B cell (primary cell): ENCODE data around the gene FAM81B. TPM values are rescaled to one million over a fixed set of nuclear protein-coding genes. Genes with fewer than 3 reads are reported as not detected.

Source experiments
- ATAC-seq: fragments of 200-7000 bp; cut with Tn5 transposase; one replicate; pipeline ENCODE4 v1.10.0; 2021; ENCODE audit warnings: low read depth, mild to moderate bottlenecking, moderate number of reproducible peaks, moderate library complexity
- CTCF ChIA-PET: fragments of 350-600 bp; sonication (Branson Sonifier 250); formaldehyde crosslinking; loops from one replicate; lab custom pipeline; 2021; ENCODE audit warnings: antibody characterized with exemption, inconsistent platforms; lab: Charles Lee
- POLR2A ChIA-PET: fragments of 350-600 bp; sonication (Branson Sonifier 250); formaldehyde crosslinking; loops from one replicate; lab custom pipeline; 2021; ENCODE audit warnings: antibody characterized with exemption; lab: Charles Lee
- DNase-seq: peaks from one replicate; pipeline ENCODE4 v3.0.0; 2013
- H2AFZ ChIP-seq: 2 replicates; pipeline ENCODE4 v1.6.1; 2012; ENCODE audit warnings: mild to moderate bottlenecking, low read depth, low read length; ENCODE audit not compliant: insufficient read depth, poor library complexity, severe bottlenecking
- H3K27ac ChIP-seq, 2 donors: 1 replicate in 1 of 2; 2 replicates in 1 of 2; pipeline ENCODE4 v1.5.1; 2012 to 2013; ENCODE audit warnings: low read length in 2 of 2, mild to moderate bottlenecking in 2 of 2, moderate library complexity in 1 of 2
- H3K27me3 ChIP-seq, 4 experiments: fragments of 200-600 bp in 1 of 4; sonication (generic) in 1 of 4; replicated peaks in 1 of 4; 1 replicate in 2 of 4; 2 replicates in 2 of 4; pipeline versions ENCODE4 v1.6.1 to v1.7.0; 2013 to 2016; ENCODE audit warnings: low read length in 3 of 4, mild to moderate bottlenecking in 2 of 4, mixed read lengths in 1 of 4, moderate library complexity in 1 of 4; ENCODE audit not compliant: insufficient read depth in 4 of 4, control insufficient read depth in 3 of 4; ENCODE audit errors: control extremely low read depth in 1 of 4
- H3K36me3 ChIP-seq, 2 experiments: replicated peaks in 1 of 2; 1 replicate in 1 of 2; 2 replicates in 1 of 2; pipeline versions ENCODE4 v1.6.1 to v1.7.1; 2013; ENCODE audit warnings: low read length in 1 of 2; ENCODE audit not compliant: insufficient read depth in 2 of 2, control insufficient read depth in 1 of 2; ENCODE audit errors: control extremely low read depth in 1 of 2, extremely low read depth in 1 of 2
- H3K4me1 ChIP-seq, 2 donors: fragments of 200-600 bp in 1 of 2; sonication (generic) in 1 of 2; 1 replicate in 1 of 2; 2 replicates in 1 of 2; pipeline versions ENCODE4 v1.5.1 to v1.6.1; 2013 to 2017; ENCODE audit warnings: low read length in 2 of 2; ENCODE audit not compliant: control insufficient read depth in 2 of 2, insufficient read depth in 2 of 2
- H3K4me2 ChIP-seq: replicated peaks from 2 replicates; pipeline ENCODE3; 2012; ENCODE audit warnings: mild to moderate bottlenecking, low read depth, low read length; ENCODE audit not compliant: poor library complexity, severe bottlenecking
- H3K4me3 ChIP-seq, 5 experiments: fragments of 200-600 bp in 1 of 5; sonication (generic) in 1 of 5; 1 replicate in 3 of 5; 2 replicates in 2 of 5; pipeline versions ENCODE4 v1.5.1 to v1.7.0; 2011 to 2016; ENCODE audit warnings: low read length in 4 of 5, mild to moderate bottlenecking in 4 of 5, low read depth in 2 of 5, control low read depth in 1 of 5, moderate library complexity in 1 of 5; ENCODE audit not compliant: insufficient read depth in 1 of 5; ENCODE audit errors: control extremely low read depth in 1 of 5, extremely low read depth in 1 of 5
- H3K79me2 ChIP-seq: fragments of 200-600 bp; sonication (generic); one replicate; pipeline ENCODE4 v1.6.0; 2016; ENCODE audit warnings: low read length; ENCODE audit not compliant: control insufficient read depth, insufficient read depth
- H3K9ac ChIP-seq: fragments of 200-600 bp; sonication (generic); 2 replicates; pipeline ENCODE4 v1.6.1; 2017; ENCODE audit warnings: mild to moderate bottlenecking, low read length, moderate library complexity
- H3K9me3 ChIP-seq, 3 donors: one replicate each; pipeline versions ENCODE4 v1.6.1 to v1.7.1; 2013; ENCODE audit warnings: low read length in 2 of 3; ENCODE audit not compliant: control insufficient read depth in 2 of 3, insufficient read depth in 1 of 3; ENCODE audit errors: control extremely low read depth in 1 of 3
- H4K20me1 ChIP-seq: 2 replicates; pipeline ENCODE4 v1.6.0; 2012; ENCODE audit warnings: mild to moderate bottlenecking, low read length; ENCODE audit not compliant: insufficient read depth, control insufficient read depth, poor library complexity, severe bottlenecking
- H3K27ac Mint-ChIP-seq: one replicate; pipeline ENCODE4 v1.8.0; 2021; ENCODE audit warnings: mixed read lengths
- H3K27me3 Mint-ChIP-seq: one replicate; pipeline ENCODE4 v1.8.0; 2021; ENCODE audit warnings: mixed read lengths
- H3K4me1 Mint-ChIP-seq: one replicate; pipeline ENCODE4 v1.8.0; 2021; ENCODE audit warnings: mixed read lengths
- H3K4me3 Mint-ChIP-seq: one replicate; pipeline ENCODE4 v1.8.0; 2021; ENCODE audit warnings: mixed read lengths
- H3K9me3 Mint-ChIP-seq: one replicate; pipeline ENCODE4 v1.8.0; 2022; ENCODE audit warnings: mixed read lengths; ENCODE audit not compliant: insufficient read depth
- CTCF ChIP-seq: fragments of 200-600 bp; IDR thresholded peaks from one replicate; pipeline ENCODE4 v1.8.0; 2022; ENCODE audit warnings: antibody characterized with exemption, mild to moderate bottlenecking
- EZH2 ChIP-seq: IDR thresholded peaks from 2 replicates; pipeline ENCODE4 v1.6.1; 2012; ENCODE audit warnings: borderline replicate concordance, low read depth, mild to moderate bottlenecking, moderate library complexity, low read length; ENCODE audit not compliant: insufficient read depth, poor library complexity, severe bottlenecking
- WGBS: methylation state at CpG from one replicate; pipeline ENCODE4 v1.1.5; 2013; ENCODE audit warnings: missing lambda C conversion rate; ENCODE audit not compliant: insufficient coverage; 5-methylcytosine and 5-hydroxymethylcytosine counted together
- intact Hi-C: fragments of 100-400 bp; cut with micrococcal nuclease; formaldehyde crosslinking; loops from one replicate; pipeline ENCODE4 v1.10.0; 2022
- polyA plus RNA-seq: library from polyadenylated mRNA; depleted of rRNA; stranded (reverse); fragments of >200 nt; gene quantifications from 2 replicates; pipeline ENCODE4 v1.2.3, GENCODE V29; 2012
- total RNA-seq, 2 donors: library from RNA; stranded (reverse); fragments of 120-200 nt in 1 of 2; gene quantifications; 1 replicate in 1 of 2; 2 replicates in 1 of 2; pipeline versions ENCODE4 v1.2.3 to v1.2.4, GENCODE V29; 2013 to 2022

FAM81B gene
- total and polyA plus RNA-seq, 2 donors (not counting 1 experiment from before 2014, with no cell fraction given), result not detected

GRCh38 chr5:95382801-95383200 lies 8.4 kb upstream of the FAM81B start:
- DNase-seq (no peak), ATAC-seq (no peak)
- Mint-ChIP-seq H3K9me3 (no peaks in the 10 kb centered on the region), H3K27me3 (no peaks in the 10 kb centered on the region), H3K4me1 (peaks cover 6% of the 10 kb centered on the region), H3K4me3 (no peak overlapping the region), H3K27ac (no peak overlapping the region)
- CTCF ChIA-PET, result no interaction called here
- H3K27ac ChIP-seq, result no peak overlapping the region
- no peaks in the 10 kb centered on the region for H3K4me1 ChIP-seq
- no peaks in the 10 kb centered on the region for H3K79me2 ChIP-seq
- no peak overlapping the region for H3K4me2 ChIP-seq
- no peak overlapping the region for H3K9ac ChIP-seq
- POLR2A ChIA-PET, result no interaction called here
- no peaks in the 10 kb centered on the region for H3K27me3 ChIP-seq
- H3K4me3 ChIP-seq, result no peak overlapping the region
- H2AFZ ChIP-seq, result no peak overlapping the region
- H3K9me3 ChIP-seq, result no peaks in the 10 kb centered on the region
- H3K36me3 ChIP-seq, result no peaks in the 10 kb centered on the region
- H4K20me1 ChIP-seq, result no peaks in the 10 kb centered on the region
- 32% methylated on average over 4 of the region's 4 CpGs for WGBS
- TF ChIP-seq EZH2 (no peak), CTCF (no peak)
- intact Hi-C loops, result no loop called here

GRCh38 chr5:95384485-95385213 lies 6.5 kb upstream of the FAM81B start:
- Mint-ChIP-seq H3K9me3 (no peaks in the 10 kb centered on the region), H3K4me1 (peaks cover 6% of the 10 kb centered on the region), H3K27ac (no peak overlapping the region), H3K4me3 (no peak overlapping the region), H3K27me3 (no peaks in the 10 kb centered on the region)
- CTCF ChIA-PET, result interaction anchor here (1.0 kb wide), 1 partner anchor 12 kb away, joined by 3 read pairs; no protein-coding TSS in a partner anchor
- Histone ChIP-seq H3K4me1 (no peaks in the 10 kb centered on the region), H4K20me1 (no peaks in the 10 kb centered on the region), H3K79me2 (no peaks in the 10 kb centered on the region), H3K9me3 (no peaks in the 10 kb centered on the region), H3K27ac (no peak overlapping the region), H2AFZ (no peak overlapping the region), H3K4me2 (no peak overlapping the region), H3K9ac (no peak overlapping the region), H3K36me3 (no peaks in the 10 kb centered on the region), H3K4me3 (no peak overlapping the region), H3K27me3 (no peaks in the 10 kb centered on the region)
- TF ChIP-seq CTCF (no peak), EZH2 (no peak)
- intact Hi-C loops, result no loop called here
- WGBS, result 85% methylated on average over 3 of the region's 5 CpGs
- POLR2A ChIA-PET, result no interaction called here
- ATAC-seq, result no peak
- DNase-seq, result no peak
